Medulla oblongata (tissue), 1 donor: ENCODE data around the gene SNAPC1.

ENCODE experiments used
- DNase-seq: peaks from one replicate; pipeline ENCODE4 v3.0.0-alpha.2; 2015; ENCODE audit errors: extremely low spot score

Gene SNAPC1

DNA sequence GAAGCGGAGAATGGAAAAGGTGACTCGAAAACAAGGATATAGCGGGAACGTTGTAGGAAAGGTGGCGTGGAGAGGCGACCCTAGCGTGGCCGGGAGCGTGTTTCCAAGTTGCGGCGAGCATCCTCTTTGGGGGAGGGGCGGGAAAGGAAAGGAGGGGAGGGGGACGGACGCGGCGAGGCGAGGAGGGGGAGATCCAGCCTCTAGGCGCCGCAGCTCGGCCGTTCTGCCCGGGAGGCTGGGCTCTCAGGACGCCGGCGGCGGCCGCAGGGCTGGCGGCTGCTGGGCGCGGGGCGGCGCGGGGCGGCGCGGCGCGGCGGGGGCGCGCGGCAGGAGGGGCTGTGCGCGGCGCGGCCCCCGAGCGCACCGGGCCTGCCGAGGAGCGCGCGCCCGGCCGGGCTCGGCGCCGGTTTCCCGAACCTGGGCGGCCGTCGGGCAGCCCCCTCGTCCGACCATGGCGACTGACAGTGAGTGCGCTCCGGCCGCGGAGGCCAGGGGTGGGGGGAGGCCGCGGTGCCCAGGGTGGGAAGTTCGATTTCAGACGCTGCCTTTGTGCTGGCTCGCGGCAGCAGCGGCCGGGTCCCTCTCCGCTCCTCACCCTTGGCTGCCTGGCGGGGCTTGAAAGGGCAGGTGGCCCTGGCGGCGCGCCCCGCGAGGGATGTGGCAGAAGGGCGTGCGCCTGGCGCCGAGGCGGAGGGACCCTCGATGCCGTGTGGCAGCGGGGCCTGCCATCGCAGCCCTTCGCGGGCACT is 50.3 kb downstream of the SNAPC1 start, which contains the start of gene SYT16:
SYT16 (plus strand) TSS at position 357 of the 749 bp plus-strand sequence.
- no peak for DNase-seq

DNA sequence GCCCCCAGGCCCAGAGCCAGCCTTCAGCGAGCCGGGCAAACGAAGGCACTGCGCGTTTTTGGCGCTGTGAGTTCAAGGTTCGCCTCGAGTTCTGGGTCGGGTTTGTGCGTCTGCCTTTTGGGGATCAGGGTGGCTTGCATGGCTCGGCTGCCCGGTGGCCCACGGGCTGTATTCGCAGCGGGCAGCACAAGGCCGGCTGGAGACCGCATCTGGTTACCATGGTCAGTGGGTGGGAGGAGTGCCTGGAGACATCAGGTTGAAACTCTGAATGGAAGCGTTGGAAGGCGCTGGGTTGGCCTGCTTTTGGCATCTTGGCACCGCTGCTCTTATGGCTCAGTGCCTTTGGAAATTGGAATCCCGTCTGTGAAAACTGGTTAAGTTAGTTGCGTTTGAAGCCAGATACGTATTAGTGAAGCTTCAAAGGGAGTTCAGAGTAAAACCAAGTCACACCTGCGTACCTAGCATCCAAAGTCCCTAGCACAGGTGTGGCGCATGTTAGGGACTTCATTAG is 50.9 kb downstream of the SNAPC1 start:
- DNase-seq = no peak

DNA sequence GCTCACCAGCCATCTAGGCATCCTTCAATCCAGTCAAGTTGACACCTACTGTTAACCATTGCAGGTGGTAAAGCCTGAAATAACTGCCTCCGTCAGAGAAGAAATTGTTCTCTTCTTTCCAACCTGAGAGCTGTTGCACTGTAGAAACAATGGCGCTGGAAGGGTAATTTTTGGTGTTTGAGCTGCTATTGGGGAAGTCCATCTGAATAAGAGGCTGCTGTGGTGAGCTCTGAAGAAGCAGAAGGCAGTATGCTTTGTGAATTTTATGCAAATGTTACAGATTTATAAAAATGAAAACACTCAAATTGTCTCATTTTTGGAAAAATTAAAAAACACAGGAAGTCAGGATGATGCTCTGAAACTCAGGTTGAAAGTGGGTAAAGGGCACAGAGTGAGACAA is 60.2 kb downstream of the SNAPC1 start:
- no peak for DNase-seq

DNA sequence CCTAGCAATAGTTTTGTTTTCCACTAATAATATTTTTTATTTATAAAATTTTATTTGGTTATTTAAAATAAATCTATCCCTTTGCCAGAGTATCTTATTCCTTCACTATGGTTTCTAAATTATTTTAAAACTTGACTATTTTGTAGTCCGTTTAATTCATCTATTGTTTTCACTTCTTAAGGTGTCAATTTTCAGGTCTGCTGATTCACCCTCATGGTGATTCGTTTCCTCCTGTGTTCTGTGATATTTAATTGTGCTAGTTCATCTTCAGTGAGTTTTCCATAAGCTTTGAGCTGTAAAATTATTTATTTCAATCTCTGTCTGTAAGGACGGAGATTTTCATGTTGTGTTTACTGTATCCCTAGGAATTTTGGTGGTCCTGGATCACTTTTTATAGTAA is 70.6 kb downstream of the SNAPC1 start:
- no peak for DNase-seq

DNA sequence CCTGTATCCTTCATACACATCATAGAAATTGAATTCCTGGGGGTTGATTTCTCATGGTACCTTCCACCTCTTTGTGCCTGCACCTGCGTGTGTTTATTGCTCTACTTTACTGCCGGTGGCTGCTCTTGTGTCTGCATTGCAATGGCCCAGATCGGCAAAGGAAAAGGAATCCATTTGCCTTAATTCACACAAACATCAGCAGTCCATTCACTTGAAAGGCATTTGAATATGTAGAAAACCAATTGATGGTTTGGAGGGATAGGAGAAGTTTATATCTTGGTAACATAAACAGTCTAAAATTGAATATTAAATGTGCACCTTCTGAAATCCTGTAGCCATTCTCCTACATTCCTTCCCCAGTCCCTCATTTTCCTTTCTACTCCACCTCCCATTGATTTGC is 74.0 kb downstream of the SNAPC1 start:
- DNase-seq = no peak

- DNase-seq = no peak
Measured at GRCh38 chr14:61836807-61837206, 74.6 kb downstream of the SNAPC1 start.

DNA sequence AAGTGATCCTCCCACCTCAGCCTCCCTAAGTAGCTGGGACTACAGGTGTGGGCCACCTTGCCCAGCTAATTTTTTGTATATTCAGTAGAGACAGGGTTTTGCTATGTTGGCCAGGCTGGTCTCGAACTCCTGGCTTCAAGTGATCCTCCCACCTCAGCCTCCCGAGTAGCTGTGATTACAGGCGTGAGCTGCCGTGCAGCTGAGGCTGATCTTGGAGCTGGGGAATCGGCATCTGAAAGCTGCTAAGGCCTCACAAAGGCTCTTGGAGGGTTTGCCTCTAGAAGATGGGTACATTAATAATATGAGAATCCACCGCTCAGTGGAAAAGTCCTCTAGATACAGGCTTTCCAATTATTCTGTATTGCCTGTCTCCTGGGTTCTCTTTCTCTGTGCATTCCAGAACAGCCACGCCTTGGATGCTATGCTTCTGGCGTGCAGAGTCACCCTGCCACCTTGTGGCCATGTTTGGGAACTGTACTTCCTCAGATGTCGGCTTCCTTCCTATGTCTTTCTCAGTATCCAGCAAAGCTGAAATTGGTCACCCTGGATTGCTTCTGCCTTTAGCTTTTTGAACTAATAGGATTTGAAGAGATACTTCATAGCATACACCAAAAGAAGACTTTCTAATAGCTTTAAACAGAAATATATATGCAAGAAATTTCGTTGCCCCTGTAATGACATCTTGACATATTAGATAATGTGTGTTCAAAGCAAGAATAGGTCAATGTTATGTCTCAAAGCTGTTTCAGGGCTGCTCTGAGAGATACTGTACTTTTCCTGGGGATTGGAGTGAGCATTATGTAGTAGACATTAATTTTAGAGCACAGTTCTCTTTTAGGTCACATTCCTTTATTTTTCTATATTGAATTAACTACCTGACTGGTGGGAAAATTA is 75.4 kb downstream of the SNAPC1 start:
- peak; percentile 93 for DNase-seq

DNA sequence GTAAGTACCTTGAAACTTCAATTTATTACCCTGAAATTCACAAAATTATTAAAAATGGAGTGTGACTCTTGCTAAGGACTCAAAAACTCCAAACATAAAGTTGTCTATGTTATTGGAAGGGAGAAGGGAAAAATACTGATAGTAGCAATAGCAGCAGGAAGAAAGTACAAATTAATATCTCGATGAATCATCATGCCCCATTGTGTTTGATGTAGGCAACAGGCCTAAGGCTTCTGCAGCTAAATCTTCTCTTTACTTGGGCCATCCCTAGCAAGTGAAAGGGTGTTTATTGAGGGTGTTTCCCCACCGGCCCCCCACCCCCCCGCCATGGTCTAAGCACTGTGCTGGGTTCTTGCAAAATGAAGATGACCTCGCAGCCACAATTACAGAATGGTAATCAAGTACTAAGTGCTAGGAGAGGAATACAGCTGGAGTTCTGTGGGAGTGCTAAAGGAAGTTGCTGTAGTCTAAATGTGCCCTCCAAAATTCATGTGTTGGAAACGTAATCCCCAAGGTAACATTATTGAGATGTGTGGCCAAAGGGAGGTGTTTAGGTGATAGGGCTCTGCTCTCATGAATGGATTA is 76.5 kb downstream of the SNAPC1 start:
- no peak for DNase-seq

GRCh38 chr14:61839507-61839906 is 77.3 kb downstream of the SNAPC1 start:
- DNase-seq = no peak

DNA sequence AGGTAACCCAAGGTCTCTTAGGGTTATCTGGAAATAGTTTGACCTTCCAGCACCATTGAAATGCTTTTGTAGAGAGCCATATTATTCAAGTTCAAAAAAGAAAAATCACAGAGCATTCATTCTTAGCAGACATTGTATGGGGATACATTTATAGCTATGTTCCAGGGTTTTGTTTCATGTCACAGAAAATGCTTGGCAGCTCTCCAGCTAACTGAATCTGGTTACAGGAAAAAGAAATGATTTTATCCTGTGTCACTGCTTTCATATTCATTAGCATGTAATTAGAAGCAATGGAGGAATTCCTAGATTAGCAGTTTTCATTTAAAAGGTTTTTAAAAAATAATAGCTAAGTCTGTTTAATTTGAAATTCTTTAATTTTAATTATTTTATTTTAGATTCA is 78.9 kb downstream of the SNAPC1 start:
- no peak for DNase-seq
